Heart left ventricle (tissue), 13 donors: ENCODE data around the gene KLF2.

Source experiments
- POLR2A ChIP-seq, 2 donors: fragments of 450-650 bp; IDR thresholded peaks; one replicate each; pipeline ENCODE4 v1.6.1; 2017; ENCODE audit warnings: antibody characterized with exemption in 2 of 2, mild to moderate bottlenecking in 2 of 2, moderate library complexity in 2 of 2
- TF ChIP-seq, protein P1 (sequence below), 12 donors: fragments of 200-600 bp; sonication (generic) in 4 of 12; IDR thresholded peaks; one replicate each; pipeline versions ENCODE4 v1.5.0 to v1.8.0; 2018 to 2022; ENCODE audit warnings: antibody characterized with exemption in 12 of 12, mild to moderate bottlenecking in 5 of 12
- donor health status: ischemic (EF 13 %, LVEDD 7.1; RV severe dilation, severe dysfunction).
- donor health status: DM: no; HTN: yes; CAD: no.
- donor health status: DM: no; HTN: no; CAD: no.
- donor health status: ischemic (EF 25% LVEDD 6.9; RV normal size, moderate dysfunction).
- donor health status: ischemic (EF 25% LVEDD 5.7; RV mildly dilated, moderate dysfunction).
- donor health status: ischemic (EF 35%, LVEDD 5.7; RV mildly dilated, moderate dysfunction).
- donor health status: nonischemic (EF 11% LVEDD 7.7; RV severe dilation, severe dysfunction).
- donor health status: DM: yes; HTN: yes; CAD: no.
- donor health status: PGD.
- donor health status: ischemic (EF 29% LVEDD 5.4; RV normal size, mild dysfunction).
- donor health status: nonischemic (EF 23%, LVEDD 6.1; RV moderate dilation, normal function).

GRCh38 chr19:16333001-16333586 is 8.5 kb downstream of the KLF2 start:
- no peak for TF ChIP-seq POLR2A (IDR thresholded peaks at IDR 0.05)
- TF ChIP-seq, protein P1, sequence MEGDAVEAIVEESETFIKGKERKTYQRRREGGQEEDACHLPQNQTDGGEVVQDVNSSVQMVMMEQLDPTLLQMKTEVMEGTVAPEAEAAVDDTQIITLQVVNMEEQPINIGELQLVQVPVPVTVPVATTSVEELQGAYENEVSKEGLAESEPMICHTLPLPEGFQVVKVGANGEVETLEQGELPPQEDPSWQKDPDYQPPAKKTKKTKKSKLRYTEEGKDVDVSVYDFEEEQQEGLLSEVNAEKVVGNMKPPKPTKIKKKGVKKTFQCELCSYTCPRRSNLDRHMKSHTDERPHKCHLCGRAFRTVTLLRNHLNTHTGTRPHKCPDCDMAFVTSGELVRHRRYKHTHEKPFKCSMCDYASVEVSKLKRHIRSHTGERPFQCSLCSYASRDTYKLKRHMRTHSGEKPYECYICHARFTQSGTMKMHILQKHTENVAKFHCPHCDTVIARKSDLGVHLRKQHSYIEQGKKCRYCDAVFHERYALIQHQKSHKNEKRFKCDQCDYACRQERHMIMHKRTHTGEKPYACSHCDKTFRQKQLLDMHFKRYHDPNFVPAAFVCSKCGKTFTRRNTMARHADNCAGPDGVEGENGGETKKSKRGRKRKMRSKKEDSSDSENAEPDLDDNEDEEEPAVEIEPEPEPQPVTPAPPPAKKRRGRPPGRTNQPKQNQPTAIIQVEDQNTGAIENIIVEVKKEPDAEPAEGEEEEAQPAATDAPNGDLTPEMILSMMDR (IDR thresholded peaks at IDR 0.05), result no peak
